ENCODE data around the gene MISP3. TPM values are rescaled to one million over a fixed set of nuclear protein-coding genes. Genes with fewer than 3 reads are reported as not detected.

The MISP3 gene
- polyA plus RNA-seq, 3 donors: 2.3 to 13.2 (median 3.8) TPM

DNA sequence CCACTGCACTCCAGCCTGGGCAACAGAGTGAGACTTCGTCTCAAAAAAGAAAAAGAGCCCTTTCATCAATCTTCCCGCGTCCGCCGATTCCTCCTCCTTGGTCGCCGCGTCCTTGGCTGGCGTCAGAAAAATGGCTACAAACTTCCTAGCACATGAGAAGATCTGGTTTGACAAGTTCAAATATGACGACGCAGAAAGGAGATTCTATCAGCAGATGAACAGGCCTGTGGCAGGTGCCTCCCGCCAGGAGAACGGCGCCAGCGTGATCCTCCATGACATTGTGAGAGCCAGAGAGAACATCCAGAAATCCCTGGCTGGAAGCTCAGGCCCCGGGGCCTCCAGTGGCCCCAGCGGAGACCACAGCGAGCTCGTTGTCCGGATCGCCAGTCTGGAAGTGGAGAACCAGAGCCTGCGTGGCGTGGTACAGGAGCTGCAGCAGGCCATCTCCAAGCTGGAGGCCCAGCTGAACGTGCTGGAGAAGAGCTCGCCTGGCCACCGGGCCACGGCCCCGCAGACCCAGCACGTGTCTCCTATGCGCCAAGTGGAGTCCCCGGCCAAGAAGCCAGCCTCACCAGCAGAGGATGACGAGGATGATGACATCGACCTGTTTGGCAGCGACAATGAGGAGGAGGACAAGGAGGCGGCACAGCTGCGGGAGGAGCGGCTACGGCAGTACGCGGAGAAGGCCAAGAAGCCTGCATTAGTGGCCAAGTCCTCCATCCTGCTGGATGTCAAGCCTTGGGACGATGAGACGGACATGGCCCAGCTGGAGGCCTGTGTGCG, 2.1 kb upstream of the MISP3 start:
- 95 to 96% (median 95%) methylated on average over 42 to 43 of the region's 43 CpGs for WGBS, 3 donors
- H3K27ac ChIP-seq (ENCODE audit: low read depth, low read length): no peak overlapping the region

DNA sequence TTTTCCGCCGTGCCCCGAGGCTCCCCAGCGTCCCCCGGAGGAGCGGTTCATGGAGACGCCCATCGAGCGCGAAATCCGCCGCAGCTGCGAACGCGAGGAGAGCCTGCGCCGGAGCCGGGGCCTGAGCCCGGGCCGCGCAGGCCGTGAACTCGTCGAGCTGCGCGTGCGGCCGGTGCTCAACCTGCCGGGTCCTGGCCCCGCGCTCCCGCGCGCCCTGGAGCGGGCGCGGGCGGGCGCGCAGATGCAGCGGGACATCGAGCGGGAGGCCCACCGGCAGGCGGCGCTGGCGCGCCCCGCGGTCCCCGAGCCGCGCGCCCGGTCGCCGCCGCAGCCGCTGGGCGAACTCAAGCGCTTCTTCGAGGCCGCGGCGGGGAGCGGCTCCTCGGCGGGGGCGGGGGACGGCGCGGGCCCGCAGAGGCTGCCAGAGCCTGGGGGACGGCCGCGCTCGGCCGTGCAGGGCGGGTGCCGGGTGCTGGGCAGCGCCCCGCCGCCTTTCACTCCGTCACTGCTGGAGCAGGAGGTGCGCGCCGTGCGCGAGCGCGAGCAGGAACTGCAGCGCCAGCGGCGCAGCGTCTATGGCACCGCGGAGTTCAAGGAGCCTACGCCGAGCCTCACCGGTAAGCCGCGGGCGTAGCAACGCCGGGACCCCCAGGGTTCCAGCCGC, 807 bp downstream of the MISP3 start:
- peak overlapping the region; percentile 54 for H3K27ac ChIP-seq (ENCODE audit: low read depth, low read length)
- WGBS, 3 donors: 0 to 1% (median 0%) methylated on average over 42 to 106 of the region's 106 CpGs

DNA sequence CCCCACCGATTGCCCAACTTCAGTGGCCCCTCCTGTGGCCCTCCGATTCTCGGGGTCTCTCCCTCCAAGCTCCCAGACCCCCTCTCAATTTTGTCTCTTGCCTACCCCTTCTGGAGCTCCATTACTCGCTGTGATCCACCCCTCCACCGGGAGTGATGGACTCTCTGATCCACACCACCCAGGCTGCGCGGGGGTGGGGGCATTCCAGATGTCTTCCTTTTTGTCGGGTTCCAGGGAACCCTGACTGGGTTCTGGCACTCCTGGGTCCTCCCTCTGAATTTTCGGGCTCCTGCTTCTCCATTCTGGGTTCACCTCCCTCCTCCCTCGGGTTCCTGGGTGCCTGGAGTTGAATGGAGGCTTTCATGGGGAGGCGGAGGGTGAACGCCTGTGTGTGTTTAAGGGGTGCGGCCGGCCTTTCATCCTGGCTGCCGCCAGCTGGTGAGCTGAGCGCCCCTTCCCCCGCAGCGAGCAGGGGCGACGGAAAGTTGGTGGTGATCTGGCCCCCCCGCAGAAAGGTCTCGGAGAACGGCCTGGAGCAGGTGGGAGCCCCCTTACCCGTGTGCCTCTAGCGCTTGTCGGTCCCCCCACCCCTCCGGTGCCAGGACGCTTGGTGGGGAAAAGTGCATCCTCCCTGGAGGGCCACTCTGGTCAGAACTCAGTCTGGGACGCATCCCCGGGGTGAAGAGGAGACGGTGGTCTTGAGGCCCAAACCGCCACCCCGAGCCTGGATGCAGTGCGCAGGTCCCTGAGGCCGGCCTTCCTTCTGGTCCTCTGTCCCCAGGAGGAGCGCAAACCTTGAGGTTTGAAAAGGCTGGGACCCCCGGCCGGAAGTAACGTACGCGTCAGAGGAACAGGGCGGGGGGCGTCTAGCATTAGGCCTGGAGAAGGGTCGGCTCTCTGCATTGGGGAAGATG, 1.6 kb downstream of the MISP3 start:
- WGBS, 3 donors: 1 to 2% (median 1%) methylated on average over 41 to 44 of the region's 44 CpGs
- peak overlapping the region; percentile 54 for H3K27ac ChIP-seq (ENCODE audit: low read depth, low read length)

DNA sequence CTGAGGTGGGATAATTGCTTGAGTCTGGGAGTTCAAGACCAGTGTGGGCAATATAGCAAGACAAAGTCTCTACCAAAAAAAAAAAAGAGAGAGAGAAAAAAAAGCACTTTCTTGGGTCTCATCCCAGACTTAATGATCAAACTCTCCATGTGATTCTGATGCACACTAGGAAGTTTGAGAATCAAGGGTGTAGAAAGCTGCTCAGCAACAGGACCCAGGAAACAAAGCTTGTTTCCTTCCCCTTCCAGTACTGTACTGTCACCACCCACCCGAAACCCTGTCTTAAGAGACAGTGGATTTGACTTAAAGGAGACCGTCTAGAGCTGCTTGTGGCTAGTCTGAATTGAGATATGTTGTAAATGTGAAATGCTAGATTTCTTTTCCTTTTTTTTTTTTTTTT, 5.8 kb downstream of the MISP3 start:
- H3K27ac ChIP-seq (ENCODE audit: low read depth, low read length): no peak overlapping the region
- WGBS, 3 donors: 42 to 87% (median 45%) methylated on average over 2 of the region's 2 CpGs

DNA sequence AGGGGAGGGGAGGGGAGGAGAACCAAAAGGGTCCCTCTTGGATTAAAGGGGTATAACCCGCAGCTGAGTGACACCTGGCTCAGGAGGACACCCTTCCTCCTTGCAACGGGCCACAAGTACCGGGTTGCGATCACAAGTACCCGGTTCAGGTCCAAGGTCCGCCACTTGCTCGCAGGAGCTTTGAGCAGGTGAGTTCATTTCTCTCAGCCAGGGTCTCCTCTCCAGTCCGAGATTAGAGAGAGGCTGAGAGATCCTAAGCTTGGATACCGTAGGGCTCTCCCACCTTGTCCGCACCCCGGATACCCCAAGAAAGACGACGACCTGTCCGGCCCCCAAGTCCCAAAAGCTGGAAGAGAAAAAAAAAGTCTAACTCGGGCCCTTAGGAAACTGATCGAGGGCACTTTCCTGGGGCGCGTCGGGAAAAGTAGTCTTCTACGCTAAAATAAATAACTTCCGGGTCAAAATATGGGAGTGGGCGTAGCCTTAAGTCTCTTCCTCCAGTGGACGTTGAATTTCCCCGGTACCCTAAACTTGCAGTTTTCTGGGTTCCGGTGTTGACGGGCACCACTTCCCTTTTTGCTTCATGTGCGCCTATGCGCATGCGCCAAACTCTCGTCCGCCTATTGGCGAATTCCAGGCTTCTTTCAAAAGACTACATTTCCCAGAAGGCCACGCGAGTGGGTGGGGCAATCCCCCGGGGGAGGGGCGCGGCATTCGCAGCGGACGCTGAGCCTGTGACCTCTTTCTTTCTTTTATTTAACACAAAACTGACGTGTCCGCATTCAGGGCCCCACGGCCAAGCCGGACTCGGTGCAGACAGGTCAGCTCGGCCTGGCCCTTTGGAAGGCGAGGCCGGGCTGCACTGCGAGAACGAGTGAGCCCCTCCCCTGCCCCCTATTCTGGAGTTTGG, 8.6 kb downstream of the MISP3 start:
- 0 to 1% (median 1%) methylated on average over 50 of the region's 50 CpGs for WGBS, 3 donors

DNA sequence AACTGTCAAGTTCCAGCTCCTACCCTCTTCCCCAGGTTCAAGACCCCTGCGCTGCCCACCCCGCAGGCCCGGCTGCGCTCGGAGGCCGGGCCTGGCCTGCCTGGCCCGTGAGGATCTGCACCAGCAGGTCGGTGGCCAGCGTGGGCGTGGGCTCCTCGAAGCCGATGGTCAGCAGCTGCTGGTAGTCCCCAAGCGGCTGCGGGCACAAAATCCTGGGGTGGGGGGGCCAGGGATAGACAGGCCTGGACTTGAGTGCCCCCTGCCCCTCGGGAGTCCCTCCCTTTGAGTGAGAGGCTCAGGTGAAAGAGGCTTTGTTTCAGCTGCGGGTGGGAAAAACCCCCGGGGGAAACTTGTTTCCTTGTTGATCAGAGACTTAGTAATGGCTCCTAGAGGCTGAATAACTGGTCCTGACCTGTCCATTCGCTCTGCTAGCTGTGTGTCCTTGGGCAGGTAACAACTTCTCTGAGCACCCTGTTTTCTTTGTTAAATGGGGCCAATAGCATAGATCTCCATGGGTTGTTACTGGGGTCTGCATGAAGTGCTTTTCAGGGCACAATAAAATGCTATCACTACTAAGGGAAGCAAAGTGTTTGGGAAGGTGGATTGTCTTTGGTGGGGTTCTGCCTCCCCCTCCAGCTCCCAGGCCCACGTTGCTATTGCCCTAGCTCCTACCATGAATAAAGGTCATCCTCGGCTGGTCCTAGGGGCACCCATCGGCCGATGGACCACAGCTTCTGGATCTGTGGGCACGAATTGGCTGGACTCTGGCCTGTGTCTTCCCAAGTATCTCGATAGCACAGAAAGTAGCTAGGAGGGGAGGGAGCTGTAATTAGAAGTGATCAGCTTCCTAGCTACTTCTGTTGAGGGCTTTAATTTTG, 9.4 kb downstream of the MISP3 start:
- H3K27ac ChIP-seq (ENCODE audit: low read depth, low read length): no peak overlapping the region
- 8 to 25% (median 22%) methylated on average over 24 of the region's 24 CpGs for WGBS, 3 donors

More for the DNA sequence above, 8.6 kb downstream of the MISP3 start:
- no peak overlapping the region for H3K27ac ChIP-seq (ENCODE audit: low read depth, low read length)

DNA sequence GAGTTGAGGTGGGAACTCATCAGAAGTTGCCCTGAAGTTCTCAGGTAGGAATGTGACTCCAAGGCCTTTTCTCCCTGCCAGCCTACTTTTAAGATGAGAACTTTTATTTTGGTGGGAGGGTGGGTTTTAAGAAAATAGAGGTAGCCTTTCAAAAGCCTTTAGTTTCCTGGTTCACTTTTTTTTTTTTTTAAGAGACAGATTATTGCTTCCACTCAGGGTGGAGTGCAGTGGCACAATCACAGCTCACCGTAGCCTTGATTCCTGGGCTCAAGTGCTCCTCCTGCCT, 10.0 kb downstream of the MISP3 start:
- no peak overlapping the region for H3K27ac ChIP-seq (ENCODE audit: low read depth, low read length)
- WGBS, 3 donors: 50 to 76% (median 67%) methylated on average over 1 of the region's 1 CpG

DNA sequence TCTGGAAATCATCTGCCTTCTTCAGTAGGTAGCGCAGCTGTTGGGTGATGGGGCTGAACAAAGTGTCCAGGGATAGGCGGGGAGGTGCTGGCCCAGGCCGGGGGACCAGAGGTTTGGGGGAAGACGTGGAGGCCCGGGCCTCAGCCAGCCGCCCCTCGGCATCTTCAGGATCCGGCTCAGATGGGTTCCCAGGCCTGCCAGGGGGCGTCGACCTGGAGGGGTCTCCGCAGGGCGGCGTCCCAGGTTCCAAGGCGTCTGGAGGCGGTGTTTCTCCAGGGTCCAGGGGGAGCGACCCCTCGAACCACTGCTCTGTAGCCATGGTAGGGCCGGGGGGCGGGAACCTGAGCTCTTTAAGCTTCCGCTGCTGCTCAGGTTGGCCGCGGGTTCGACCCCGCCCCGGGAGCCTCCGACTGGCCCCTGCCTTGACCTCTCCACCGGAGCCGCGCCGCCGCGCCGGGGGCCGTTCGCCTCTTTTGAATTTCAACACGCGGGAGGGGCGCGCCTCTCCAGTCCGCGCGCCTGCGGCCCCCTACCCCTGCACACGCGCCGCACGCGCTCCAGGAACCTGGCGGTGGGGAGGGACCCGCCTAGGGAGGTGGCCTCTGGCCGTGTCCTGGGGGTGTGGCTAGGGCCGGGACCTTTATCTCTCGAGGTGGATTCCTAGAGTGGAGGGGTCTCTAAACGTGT, 12.9 kb downstream of the MISP3 start, which contains the start of gene C19orf67:
Gene C19orf67, minus strand, starts transcription at position 475 of the 687 bp plus-strand sequence. Its CDS starts 156 bp downstream, at position 319.
- H3K27ac ChIP-seq (ENCODE audit: low read depth, low read length): no peak within 1 kb of the TSS
- WGBS, 3 donors: 51 to 77% (median 76%) methylated on average over 47 to 54 of the region's 54 CpGs

DNA sequence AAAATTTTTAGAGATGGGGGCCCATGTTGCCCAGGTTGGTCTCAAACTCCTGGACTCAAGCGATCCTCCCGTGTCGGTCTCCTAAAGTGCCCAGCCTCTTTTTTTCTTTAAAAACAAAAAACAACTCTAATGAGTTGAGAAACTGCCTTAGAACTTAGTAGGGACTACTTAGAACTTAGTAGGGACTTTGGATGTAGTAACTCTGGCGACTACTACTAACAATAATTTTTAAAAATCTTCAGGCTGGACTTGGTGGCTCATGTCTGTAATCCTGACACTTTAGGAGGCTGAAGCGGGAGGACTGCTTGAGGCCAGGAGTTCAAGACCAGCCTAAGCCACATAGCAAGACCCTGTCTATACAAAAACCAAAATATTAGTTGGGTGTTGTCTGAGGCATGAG, 13.5 kb downstream of the MISP3 start:
- H3K27ac ChIP-seq (ENCODE audit: low read depth, low read length): no peak overlapping the region
- 90 to 93% (median 93%) methylated on average over 5 of the region's 5 CpGs for WGBS, 3 donors

DNA sequence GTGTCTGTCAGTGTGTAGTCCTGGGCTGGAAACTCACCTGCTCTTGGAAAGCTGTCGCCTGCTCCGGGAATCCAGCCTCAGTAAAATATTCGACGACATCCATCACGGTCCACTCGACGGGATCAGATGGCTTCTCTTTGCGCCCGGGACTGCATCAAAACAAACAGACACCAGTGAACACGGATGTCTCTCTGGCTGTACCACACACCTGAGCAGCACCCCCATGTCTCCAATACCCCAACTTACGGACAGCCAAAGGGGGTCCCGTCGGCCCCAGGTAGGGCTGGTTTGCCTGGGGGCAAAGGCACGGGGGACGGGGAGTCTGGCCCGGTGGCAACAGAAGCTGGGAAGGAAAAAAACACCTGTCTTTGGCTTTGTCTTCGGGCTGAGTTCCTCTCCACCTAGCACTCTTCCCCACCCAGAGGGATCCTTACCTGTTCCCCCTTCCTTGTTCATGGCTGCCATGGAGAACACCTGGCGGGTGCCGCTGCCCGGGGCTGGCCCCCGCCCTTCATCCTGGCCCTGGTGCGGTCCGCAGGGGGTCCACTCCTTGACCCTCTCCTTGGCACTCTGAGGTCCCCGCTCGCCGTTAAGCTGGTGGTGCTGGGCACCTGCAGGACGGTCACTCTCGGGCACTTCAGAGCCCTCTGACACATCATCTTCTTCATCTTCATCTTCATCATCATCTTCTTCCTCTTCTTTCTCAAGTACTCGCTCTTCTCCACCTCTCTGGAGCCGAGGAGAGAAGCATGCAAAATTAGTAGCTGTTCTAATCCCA, 16.2 kb downstream of the MISP3 start:
- H3K27ac ChIP-seq (ENCODE audit: low read depth, low read length): no peak overlapping the region
- 88 to 90% (median 90%) methylated on average over 27 to 30 of the region's 30 CpGs for WGBS, 3 donors

DNA sequence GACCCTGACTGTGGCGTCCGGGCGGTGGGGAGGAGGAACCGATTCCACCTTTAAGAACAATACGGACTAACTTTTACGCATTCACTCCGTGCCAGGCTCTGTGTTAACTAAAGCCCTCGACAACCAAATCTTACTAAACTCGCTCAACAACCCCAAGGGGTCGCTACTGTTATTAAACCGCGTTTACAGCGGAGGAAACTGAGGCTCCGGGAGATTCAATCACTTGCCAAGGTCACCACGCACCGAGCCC, 16.8 kb downstream of the MISP3 start:
- WGBS, 3 donors: 11 to 22% (median 20%) methylated on average over 16 of the region's 16 CpGs
- no peak overlapping the region for H3K27ac ChIP-seq (ENCODE audit: low read depth, low read length)

DNA sequence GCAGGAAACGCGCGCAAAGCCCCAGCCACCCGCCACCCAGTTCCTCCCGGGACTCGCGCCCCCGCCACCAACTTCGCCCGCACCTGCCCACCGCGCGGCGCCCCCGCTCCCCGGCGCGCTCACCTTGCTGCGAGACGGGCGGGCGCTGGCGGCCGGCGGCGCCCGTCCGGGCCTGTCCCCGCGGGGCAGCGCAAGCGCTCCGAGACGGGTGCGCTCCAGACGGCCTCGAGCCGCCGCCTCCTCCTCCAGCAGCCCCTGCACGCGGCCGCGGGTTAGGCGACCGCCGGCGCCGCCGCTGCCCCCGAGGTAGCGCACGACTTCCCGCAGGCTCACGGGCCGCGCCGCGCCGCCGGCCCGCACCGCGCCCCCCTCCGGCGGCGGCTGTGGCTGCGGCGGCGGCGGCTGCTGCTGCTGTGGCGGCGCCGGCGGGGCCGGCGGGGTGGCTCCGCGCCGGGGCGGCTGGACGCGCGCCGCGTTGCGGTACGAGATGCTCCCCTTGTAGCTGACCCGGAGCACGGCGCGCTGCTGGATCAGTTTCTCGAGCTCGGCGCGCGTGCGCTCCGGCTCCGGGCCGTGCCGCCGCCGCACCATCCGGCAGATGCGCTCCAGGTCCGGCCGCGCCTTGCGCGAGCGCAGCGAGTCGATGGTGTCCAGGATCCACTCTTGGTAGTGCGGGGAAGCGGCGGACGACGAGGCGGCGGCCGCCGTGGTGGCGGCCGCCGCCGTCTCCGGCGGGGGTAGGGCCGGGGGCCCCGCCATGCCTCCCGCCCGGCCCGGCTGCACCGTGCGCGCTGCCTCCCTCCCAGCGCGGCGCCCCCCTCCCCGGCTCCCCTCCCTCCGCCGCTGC, 17.3 kb downstream of the MISP3 start:
- H3K27ac ChIP-seq (ENCODE audit: low read depth, low read length): no peak overlapping the region
- 0 to 1% (median 1%) methylated on average over 84 to 132 of the region's 142 CpGs for WGBS, 3 donors

DNA sequence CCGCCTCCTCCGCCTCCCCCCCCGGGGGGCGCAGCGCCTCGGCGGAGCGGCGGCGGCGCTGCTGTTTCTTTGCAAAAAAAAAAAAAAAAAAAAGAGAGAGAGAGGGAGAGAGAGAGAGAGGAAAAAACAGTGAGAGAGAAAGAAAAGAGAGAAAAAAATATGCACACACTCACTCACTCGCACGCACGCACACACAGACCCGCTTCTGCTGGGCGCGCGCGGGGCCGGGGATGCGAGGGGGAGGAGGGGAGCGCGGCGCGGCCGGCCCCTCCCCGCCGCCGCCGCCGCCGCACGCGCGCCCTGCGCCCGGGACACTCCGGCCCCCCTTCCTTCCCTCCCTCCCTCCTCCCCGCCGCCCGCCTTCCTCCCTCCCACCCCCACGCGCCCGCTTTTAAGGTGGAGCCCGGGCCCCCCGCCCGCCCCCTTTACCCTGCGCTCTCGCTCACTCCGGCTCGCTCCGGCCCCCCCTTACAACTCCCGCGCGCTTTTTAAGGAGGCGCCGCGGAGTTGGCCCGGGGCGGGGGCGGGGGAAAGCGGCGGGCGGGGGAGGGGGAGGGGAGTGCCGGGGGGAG, 18.0 kb downstream of the MISP3 start, which contains the start of gene SAMD1:
Gene SAMD1, minus strand, starts transcription at position 243 of the 572 bp plus-strand sequence.
- WGBS, 3 donors: 0 to 1% (median 0%) methylated on average over 1 to 42 of the region's 65 CpGs
- no peak within 1 kb of the TSS for H3K27ac ChIP-seq (ENCODE audit: low read depth, low read length)

DNA sequence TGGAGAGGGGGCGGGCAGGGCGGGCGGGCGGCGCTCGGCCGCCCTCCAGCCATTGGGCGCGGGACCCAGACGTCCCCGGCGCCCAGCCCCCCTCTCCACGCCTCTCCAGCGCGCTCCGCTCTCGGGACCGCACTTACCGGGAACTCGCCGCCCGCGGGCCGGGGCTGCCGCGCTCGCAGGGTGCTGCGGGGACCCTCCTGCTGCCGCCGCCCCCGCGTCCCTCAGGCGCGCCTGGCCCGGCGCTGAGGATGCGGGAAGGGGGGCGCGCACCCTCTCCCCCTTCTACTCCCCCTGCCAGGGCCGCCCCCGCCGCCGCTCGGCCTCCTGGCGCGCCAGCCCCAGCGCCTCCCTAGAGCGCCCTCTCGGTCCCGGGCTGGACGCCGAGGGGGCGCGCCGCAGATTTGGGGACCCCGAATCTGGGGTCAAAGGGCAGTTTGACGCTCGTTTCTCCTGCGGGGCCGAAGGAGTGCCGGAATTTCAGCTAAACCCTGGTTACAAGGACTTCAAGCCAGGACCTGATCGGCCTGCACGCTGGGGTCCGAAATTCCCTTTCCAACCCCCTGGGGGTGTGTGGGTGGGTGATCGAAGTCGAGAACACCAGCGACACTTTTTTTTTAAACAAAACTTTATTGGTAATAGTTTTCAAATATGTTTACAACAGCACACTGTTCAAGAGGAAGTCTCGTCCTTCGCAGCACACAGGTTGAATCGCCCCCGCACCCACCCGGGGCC, 18.7 kb downstream of the MISP3 start:
- no peak overlapping the region for H3K27ac ChIP-seq (ENCODE audit: low read depth, low read length)
- WGBS, 3 donors: 0% methylated on average over 23 to 68 of the region's 72 CpGs
